Measurements from ENCODE around the gene LZTR1.
"Not testable (repeated sequence)": the region's sequence is repeated elsewhere in the genome, so short reads cannot be mapped to it uniquely, and the experiment has no call there.

Gene LZTR1

GRCh38 chr22:21030621-21031544 lies 48.8 kb downstream of the LZTR1 start:
- in situ Hi-C loops (cut with MboI; ENCODE audit: low sequenced_read_pairs): no loop called here

- in situ Hi-C loops (cut with MboI; ENCODE audit: low sequenced_read_pairs): no loop called here
Observed at GRCh38 chr22:21031545-21032036, 49.5 kb downstream of the LZTR1 start.

- in situ Hi-C loops (cut with MboI; ENCODE audit: low sequenced_read_pairs): no loop called here
Observed at GRCh38 chr22:21032037-21032867, 50.2 kb downstream of the LZTR1 start, which contains the start of gene SLC7A4. TSS of gene SLC7A4 (minus strand) at chr22:21032561. CDS start at chr22:21031812, 749 bp downstream.

- in situ Hi-C loops (cut with MboI; ENCODE audit: low sequenced_read_pairs): no loop called here
Observed at GRCh38 chr22:21032868-21033688, 51.0 kb downstream of the LZTR1 start.

- in situ Hi-C loops (cut with MboI; ENCODE audit: low sequenced_read_pairs): no loop called here
Observed at GRCh38 chr22:21033895-21034294, 51.8 kb downstream of the LZTR1 start.

GRCh38 chr22:21034989-21035388 lies 52.9 kb downstream of the LZTR1 start:
- in situ Hi-C loops (cut with MboI; ENCODE audit: low sequenced_read_pairs): no loop called here

- in situ Hi-C loops (cut with MboI; ENCODE audit: low sequenced_read_pairs): no loop called here
Observed at GRCh38 chr22:21038405-21038804, 56.3 kb downstream of the LZTR1 start.

- in situ Hi-C loops (cut with MboI; ENCODE audit: low sequenced_read_pairs): not testable (repeated sequence)
Observed at GRCh38 chr22:21039158-21039557, 57.1 kb downstream of the LZTR1 start.

GRCh38 chr22:21041937-21042336 lies 59.8 kb downstream of the LZTR1 start:
- in situ Hi-C loops (cut with MboI; ENCODE audit: low sequenced_read_pairs): no loop called here

GRCh38 chr22:21042978-21043859 lies 61.1 kb downstream of the LZTR1 start:
- in situ Hi-C loops (cut with MboI; ENCODE audit: low sequenced_read_pairs): no loop called here

GRCh38 chr22:21043860-21044535 lies 61.9 kb downstream of the LZTR1 start:
- in situ Hi-C loops (cut with MboI; ENCODE audit: low sequenced_read_pairs): no loop called here

- in situ Hi-C loops (cut with MboI; ENCODE audit: low sequenced_read_pairs): no loop called here
Observed at GRCh38 chr22:21044931-21045584, 63.0 kb downstream of the LZTR1 start.

GRCh38 chr22:21045585-21046294 lies 63.6 kb downstream of the LZTR1 start, which contains the start of gene LRRC74B:
TSS of gene LRRC74B (plus strand) at chr22:21045946. CDS start at chr22:21045987, 41 bp downstream.
- in situ Hi-C loops (cut with MboI; ENCODE audit: low sequenced_read_pairs): no loop called here

- in situ Hi-C loops (cut with MboI; ENCODE audit: low sequenced_read_pairs): no loop called here
Observed at GRCh38 chr22:21047035-21047661, 65.1 kb downstream of the LZTR1 start.

GRCh38 chr22:21047730-21048129 lies 65.6 kb downstream of the LZTR1 start:
- in situ Hi-C loops (cut with MboI; ENCODE audit: low sequenced_read_pairs): no loop called here

- in situ Hi-C loops (cut with MboI; ENCODE audit: low sequenced_read_pairs): not testable (repeated sequence)
Observed at GRCh38 chr22:21048448-21048847, 66.4 kb downstream of the LZTR1 start.

Data from HL-60/S4 (cell line).